ENCODE results near the gene PPP2R2C. TPM values are rescaled to one million over a fixed set of nuclear protein-coding genes. Genes with fewer than 3 reads are reported as not detected.

Gene PPP2R2C
- total RNA-seq, 1 donor from 2014 or later: 46.9 TPM

DNA sequence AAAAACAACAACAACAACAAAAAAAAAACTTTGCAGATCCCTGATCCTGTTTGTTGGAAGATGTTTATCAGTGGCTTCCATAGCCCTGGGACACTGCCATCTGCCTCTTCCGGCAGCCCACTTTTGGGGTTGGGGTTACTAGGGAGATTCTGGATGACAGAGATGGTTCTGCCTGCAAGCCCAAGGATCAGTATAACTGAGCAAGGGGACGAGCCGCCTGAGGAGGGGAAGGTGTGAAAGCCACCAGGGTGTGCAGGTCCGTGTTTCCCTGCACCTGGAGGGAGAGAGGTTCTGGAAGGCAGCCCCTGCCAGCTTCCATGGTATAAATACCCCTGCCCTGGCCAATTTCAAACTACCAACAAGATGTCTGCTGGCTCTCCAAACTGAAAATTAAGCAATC lies 41.5 kb downstream of the PPP2R2C start:
- FAIRE-seq (no peak), DNase-seq (ENCODE audit: low spot score in 2 of 2) (no peak)

DNA sequence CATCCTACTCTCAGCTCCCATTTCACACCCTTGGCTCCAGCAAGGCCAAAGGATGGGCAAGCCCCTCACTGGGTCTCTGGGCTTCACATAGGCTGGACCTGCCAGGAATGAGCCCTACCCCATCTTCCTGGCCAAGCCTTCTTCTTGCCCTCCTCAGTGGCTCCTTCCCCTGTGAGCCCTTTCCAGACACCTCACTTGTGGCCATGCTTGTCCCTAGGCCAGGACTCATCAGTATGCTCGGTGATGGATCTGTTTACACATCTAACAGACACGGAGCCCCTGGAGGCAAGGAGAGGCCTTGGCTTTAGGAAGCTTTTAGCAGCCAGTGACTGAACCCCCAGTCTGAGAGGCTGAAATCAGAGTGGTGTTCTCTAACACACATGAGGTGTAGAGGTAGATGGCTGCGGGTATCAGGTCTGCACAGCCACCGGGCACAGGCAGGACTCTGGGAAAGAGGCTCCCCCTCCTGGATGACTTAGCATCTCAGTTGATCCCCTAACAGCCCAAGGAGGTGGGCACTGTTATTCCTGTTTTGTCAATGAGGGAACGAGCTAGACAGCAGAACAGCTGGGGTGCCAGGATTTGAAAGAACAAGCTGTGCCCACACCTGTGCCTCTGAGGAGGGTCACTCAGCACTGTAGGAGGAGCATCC lies 44.8 kb downstream of the PPP2R2C start:
- FAIRE-seq (no peak), DNase-seq (ENCODE audit: low spot score in 2 of 2) (no peak)

DNA sequence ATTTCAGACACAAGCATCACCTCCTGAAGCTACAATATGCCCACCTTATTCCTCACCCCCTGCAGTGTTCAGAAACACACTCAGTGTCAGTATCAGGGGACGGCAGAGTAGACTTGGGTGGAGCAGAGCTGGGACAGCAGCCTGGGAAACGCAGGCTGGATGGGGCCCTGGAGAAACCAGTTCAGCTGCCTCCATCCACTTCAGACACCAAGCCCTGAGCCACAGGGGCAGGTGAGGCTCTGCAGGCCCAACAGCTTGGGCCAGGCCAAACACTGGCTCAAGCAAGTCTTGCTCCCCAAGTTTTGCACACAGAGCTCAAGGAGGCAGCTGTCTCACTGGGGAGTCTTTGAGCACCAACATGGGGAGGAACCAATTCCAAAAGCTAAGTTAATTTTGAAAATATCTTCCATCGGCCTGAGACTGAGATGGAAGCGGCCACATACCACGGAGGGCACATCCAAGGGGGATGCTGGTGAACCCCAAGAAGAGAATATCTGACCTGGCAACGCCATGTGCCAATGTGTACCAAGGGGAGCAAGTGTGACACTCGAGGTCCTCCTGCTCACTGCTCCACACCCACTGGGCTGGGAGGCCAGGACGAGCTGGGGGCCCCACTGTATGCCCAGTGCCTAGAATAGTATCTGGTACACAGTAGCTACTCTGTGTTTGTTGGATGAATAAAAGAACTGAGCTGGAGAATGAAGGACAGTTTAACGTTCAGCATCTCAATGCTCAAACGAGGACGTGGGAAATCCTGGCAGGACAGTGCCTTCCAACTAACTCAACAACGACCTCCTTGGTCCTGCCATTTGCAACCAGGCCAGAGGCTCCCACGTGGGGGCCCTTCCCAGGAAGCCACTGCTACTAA lies 45.6 kb downstream of the PPP2R2C start:
- no peak for FAIRE-seq
- no peak for DNase-seq (ENCODE audit: low spot score in 2 of 2)

DNA sequence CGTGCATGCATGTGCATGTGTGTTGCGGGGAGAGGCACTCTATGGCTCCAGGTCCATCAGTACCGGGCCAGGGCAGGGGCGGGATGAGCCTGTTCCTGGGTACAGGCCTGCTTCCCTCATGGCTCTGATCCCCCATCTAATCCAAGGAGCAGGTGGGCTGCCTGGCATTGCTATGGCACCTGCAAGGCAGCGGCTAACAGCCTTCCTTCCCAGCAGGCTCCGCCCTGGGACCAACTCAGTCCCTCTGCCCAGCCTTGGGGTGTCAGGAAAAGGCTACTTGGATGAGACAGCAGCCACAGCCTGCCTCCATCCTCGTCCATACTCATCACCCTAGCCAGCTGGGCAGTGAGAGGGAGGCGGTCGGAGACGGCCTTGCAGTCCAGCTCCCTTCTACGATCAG lies 46.5 kb downstream of the PPP2R2C start:
- FAIRE-seq (no peak), DNase-seq (ENCODE audit: low spot score in 2 of 2) (no peak)

DNA sequence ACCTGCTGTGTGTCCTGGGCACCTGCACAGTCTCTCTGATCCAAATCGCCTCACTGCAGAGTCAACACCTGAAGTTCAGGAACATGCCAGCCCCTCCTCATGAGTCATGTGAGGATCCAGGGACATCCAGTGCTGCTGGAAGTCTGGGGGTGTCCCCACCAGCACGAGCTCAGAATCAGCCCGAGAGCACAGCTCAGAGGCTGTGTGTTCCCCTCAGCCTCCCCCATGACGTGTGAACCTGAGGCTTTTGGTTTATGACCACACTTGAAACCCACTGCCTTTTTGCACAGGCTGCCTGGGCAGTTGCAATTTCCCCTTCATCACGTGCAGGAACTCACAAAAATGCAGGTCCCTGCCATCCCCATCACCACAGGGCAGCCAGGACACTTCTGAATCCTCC lies 47.1 kb downstream of the PPP2R2C start:
- DNase-seq (ENCODE audit: low spot score in 2 of 2): no peak
- no peak for FAIRE-seq

DNA sequence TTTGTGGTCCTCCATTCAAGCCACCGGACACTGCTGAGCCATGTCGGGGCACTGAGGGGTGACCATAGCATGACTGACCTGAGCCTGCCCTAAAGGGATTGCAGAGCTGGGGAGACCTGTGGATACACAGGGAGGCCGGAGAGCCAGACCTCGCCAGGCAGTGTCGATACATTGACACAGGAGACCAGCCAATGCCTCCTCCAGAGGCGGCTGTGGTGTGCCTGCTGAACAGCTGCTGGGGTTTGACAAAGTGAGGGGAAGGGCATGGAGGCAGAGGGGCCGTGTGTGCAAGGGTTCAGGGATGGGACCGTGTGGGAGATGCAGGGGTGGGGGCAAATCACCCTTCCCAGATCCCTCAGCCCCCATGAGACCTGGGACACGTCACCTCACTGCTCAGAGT lies 48.0 kb downstream of the PPP2R2C start:
- DNase-seq (ENCODE audit: low spot score in 2 of 2) (no peak), FAIRE-seq (no peak)

DNA sequence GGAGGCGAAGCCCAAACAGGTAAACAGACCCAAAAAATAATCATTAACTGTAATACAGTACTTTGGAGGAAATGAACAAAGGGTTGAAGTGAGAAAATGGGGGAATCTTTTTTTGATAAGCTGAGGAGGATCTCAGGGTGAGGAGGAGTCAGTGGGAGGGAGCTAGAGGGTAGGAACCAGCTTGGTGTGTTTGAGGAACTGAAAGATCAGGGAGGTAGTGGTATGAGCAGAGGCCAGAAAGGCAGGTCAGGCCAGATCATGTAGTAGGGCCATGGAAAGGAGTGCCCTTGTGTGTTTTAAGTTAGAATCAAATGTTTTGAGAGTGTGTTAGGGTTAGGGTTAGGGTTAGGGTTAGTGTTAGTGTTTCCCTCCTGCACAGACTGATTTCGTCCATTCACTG lies 48.8 kb downstream of the PPP2R2C start:
- no peak for DNase-seq (ENCODE audit: low spot score in 2 of 2)
- no peak for FAIRE-seq

DNA sequence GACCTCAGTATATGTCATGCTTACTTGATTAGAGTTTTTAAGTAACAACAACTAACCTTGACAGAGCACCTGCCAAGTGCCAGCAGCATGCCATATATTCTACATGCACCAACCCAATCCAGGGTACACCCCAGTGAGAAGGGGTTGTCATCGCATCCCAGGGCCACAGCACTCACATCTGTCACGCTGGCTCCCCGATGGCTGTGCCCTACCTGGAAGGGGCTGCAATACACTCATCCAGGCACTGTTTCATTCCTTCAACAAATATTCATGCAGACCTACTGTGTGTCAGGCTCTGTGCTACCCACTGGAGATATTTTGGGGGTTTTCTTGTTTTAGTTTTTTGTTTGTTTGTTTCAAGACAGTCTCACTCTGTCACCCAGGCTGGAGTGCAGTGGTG lies 49.5 kb downstream of the PPP2R2C start:
- DNase-seq (ENCODE audit: low spot score in 2 of 2): no peak
- no peak for FAIRE-seq

DNA sequence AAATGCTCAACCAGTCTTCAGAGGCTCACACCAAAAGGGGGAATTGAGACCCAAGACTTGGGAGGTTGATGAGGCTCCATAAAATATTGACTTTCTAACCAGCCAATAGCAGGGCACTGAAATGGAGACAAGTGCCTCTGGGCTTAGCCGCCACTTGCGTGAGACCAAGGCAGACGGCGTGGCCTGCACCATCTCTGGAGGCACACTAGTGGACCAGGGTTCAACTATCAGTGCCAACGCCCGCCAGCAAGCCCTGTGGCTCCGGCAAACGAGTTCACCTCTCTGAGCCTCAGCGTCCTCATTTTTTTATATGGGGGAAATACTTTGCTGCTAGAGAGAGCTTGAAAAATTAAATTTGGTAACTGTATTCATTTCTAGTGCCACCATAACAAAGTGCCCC lies 50.3 kb downstream of the PPP2R2C start:
- FAIRE-seq (no peak), DNase-seq (ENCODE audit: low spot score in 2 of 2) (no peak)

DNA sequence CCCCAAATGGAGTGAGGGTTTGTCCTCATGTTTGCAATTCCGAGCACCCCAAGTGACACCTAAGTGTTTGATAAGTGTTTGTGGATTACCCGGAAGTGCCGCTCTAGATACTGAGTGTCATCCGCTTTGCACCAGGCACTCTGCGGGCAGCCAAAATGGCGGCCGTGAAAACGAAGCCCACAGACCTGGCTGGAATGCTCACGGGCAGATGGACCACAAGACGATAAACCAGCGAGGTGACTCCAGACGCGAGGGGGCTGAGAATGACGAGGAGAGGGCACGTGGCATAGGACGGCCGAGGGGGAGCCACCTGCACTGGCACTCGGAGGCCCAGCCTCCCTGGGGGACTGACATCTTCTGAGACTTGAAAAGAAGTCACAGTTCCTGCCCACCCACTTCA lies 51.0 kb downstream of the PPP2R2C start:
- DNase-seq (ENCODE audit: low spot score in 2 of 2) (no peak), FAIRE-seq (no peak)

DNA sequence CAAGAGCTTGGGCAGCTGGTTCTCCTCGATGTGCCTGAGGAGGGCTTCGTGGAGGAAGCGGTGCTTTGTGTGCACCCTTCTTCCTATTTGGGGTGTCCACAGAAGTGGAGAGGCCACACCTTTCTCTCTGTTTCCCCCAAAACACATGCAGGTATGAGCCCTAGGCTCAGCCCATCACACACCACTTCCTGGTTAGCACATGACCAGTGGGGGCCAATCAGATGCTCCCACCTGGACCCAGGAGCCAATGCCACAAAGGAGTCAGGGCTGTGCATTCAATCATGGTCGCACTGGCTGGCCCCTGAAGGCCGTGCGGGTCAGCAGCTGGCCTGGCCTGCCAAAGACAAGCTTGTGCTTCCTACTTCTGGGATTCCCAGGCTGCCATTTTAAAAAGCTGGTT lies 51.4 kb downstream of the PPP2R2C start:
- FAIRE-seq: no peak
- no peak for DNase-seq (ENCODE audit: low spot score in 2 of 2)

DNA sequence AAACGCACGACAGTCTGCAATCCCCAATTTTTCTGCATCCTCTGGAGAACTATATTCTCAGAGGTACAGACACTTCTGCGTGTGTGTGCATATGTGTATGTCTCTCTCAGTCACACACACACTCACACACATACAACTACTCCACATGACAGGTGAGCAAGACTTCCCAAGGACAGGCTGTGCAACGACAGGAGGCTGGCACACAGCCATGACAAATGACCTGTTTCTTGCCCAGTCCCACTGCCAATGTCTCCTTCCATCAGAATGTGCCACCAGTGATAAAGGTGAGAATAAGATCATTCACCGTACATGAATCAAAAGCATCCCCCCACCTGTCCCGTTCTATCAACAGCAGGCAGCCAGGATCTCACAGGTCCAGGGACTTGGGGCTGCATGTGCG lies 52.4 kb downstream of the PPP2R2C start:
- FAIRE-seq: no peak
- no peak for DNase-seq (ENCODE audit: low spot score in 2 of 2)

DNA sequence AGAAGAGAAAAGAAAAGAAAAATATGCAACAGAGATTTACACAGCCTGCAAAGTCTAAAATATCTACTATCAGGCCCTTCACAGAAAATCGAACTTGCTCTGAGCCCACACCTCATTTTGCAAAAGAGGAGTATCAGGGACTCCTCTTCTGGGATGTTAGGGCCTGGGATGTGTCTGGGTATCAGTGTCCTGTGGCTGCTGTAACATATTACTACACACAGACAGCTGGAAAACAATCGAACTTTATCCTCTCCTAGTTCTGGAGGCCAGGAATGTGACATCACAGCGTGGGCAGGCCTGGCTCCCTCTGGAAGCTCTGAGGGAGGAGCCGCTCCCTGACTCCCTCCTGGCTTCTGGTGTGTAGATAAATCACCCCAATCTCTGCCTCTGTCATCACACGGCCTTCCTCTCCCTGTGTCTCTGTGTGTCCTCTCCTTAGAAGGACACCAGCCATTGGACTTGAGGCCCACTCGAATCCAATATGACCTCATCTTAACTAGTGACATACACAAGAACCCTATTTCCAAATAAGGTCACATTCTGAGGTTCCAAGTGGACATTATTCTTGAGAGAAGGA lies 52.9 kb downstream of the PPP2R2C start:
- FAIRE-seq: no peak
- peak; percentile 25 to 52 for DNase-seq (ENCODE audit: low spot score in 2 of 2)

DNA sequence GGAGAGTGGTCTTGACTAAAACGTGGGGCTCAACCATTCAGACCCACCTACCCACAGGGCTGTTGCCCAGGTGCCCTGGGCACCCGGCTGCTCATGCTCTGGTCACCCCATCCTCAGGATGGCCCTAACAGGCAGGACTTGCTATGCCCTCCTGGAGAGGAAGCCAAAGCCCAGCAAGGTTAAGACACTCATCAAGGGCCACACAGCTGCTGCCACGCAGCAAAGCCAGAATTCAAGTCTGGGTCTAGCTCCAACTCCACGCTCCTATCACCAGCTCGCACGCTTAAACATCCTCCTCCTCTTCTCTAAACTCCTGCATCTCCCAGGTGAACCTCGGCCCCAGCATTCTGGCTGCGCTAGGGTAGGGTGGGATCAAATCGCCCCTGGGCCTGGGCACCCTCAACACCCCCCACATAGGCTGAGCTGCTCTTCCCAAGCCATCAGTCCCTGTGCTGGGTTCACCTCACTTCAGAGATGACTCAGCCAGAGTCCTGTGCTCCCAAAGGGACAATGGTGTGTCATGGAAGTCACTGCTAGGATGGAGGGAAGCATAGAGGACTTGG lies 54.1 kb downstream of the PPP2R2C start:
- FAIRE-seq (no peak), DNase-seq (ENCODE audit: low spot score in 2 of 2) (no peak)

DNA sequence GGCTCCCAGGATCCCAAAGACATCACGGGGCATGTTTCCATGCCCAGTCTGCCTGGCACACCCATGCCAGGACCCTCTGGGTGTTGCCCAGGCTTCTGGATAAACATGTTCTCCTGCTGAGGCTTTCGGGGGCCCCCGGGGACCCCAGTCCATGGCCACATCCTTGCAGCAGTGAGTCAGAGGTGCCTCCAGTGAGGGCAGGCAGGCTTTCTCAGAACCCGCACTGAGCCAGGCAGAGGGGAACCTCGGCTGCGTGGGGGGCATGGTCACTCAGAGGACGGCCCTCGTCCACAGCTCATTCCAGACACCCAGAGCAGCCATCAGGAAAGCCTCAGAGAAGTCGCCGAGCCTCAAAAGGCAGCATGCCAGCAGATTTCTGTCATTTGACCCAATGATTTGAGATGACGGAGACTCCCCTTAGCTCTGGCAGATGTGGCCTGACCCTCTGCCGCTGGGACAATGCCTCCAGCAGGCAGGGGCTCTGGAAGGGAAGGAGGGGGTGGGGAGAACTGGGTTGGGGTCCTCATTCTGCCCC lies 54.8 kb downstream of the PPP2R2C start:
- DNase-seq (ENCODE audit: low spot score in 2 of 2) (no peak), FAIRE-seq (no peak)

DNA sequence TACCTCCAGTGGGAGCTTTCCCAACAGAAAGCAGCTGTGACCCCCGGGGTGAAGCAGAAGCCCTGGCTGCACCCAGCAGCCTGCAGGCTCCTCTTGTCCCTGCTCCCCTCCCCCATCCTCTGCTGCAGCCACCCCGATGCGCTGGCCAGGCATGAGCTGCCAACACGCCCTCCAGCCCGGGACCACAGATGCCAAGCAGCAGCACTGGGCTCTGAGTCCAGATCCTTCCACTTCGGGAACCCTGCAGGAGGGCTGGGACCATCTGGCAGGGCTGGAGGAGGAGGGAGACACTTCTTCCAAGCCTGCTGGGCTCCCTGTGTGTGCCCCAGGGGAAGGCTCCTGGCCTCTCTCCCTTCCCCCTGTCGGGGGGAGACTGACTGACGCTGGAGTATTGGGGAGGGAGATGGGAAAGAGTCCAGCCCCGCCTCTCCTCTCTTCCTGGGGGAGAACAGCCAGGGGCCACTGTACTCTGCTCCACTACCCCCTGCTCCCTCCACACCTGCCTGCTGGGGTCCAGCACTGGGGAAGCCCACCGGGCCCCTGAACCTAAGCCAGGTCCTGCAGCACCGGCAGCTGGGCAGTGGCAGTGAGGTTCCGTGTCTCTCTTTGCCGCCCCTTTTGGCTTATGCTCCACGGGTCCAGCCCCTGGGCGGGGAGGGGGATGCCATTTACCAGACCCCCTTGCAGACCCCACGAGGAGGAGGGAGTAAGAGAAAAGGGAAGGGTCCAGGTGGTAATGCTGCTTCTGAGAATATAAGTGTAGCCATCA lies 55.7 kb downstream of the PPP2R2C start:
- DNase-seq (ENCODE audit: low spot score in 2 of 2) (peak; percentile 30 to 56), FAIRE-seq (no peak)

DNA sequence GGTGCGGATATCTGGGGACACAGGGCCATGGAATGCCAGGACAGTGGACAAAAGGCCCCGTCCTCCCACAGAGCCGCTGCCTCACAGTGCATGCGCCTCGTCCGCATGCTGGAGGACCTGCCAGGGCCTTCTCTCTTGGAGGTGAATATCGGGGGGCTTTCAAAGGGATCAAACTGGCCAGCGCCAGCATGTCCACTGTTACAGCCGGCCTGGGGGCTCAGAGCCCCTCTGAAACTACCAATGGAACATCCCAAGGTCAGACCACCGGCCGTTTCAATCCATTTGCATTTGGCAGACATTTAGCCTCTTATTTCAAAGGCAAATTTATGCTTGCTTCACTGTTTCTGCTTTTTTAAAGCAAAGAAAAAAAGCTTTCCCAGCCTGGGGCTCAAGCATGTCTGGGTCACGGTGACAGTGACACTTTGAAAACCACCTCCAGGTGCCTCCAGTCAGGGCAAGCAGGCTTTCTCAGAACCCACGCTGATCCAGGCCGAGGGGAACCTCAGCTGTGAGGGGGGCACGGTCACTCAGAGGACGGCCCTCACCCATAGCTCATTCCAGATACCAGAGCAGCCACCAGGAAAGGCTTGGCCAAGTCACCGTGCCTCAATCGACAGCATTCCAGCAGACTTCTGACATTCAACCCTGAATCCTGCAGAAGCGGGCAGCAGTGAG lies 57.2 kb downstream of the PPP2R2C start:
- FAIRE-seq (no peak), DNase-seq (ENCODE audit: low spot score in 2 of 2) (no peak)

DNA sequence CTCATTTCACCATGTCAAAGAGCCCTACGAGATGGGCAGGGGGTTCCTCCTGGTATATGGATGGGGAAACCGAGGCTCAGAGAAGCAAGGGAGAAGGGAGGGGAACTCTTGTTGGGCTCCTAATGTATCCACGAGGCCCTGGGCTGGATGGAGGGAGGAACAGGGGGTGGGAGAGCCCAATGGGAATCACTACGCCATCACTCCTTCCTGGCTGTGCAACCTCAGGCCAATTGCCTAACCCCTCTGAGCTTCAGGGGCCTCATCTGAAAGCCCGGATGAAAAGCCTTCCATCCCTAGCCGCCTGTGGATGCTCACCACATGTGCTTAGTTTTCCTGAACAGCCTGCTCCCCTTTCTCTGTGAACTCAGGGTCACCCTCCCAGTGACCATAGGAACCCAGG lies 57.8 kb downstream of the PPP2R2C start:
- DNase-seq (ENCODE audit: low spot score in 2 of 2) (no peak), FAIRE-seq (no peak)

DNA sequence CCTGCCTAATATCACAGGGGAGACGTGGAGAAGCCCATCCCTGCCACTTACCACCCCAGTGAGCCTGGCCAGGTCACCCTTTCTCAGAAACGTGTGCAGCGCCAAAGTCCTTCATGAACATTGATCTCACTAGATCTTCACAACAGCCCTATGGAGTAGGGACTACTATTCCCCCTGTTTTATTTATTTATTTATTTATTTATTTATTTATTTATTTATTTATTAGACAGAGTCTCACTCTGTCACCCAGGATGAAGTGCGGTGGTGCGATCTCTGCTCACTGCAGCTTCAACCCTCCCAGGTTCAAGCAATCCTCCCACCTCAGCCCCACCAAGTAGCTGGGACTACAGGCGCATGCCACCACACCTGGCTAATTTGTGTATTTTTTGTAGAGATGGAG lies 61.8 kb downstream of the PPP2R2C start:
- DNase-seq (ENCODE audit: low spot score in 2 of 2) (no peak), FAIRE-seq (no peak)

DNA sequence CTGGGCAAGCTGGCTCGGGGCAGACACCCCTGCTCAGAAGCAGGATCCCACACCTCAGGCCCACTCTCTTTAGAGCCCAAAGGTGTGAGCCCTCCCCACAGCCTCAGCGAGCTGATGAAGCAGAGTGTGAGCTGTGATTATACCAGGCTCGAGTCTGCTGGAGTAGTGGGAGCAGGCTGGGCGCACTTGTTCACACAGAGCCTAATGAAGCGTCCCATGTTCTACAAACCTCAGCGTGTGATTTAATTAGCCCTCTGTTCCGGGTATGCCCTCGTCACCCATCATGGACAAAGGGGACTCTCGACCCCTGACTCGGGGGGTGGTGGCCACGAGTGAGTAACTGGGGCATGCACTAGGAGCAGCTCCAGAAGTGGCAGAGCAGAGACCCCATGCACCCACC lies 62.3 kb downstream of the PPP2R2C start:
- no peak for FAIRE-seq
- no peak for DNase-seq (ENCODE audit: low spot score in 2 of 2)
